Measurements from ENCODE around the gene DMTF1.
"Not testable (repeated sequence)": the region's sequence is repeated elsewhere in the genome, so short reads cannot be mapped to it uniquely, and the experiment has no call there.

The DMTF1 gene

DNA sequence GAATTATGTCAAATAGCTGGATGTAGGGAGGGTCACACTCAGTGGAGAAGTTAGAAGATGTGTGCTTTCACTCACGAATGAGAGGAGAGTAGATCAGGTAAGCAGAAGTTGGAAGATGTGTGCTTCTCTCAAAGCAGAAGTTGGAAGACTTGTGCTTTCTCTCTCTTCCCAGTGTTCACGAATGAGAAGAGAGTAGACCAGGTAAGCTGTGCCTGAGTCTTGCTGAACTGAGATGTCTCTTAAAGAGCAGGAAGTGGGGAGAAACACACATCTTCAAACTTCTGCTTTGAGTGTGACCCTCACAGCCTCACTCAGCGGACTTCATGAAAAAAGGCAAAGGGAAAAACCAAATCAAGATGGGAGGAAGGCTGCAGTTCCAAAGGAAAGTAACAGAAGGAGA is 74.2 kb downstream of the DMTF1 start:
- DNase-seq: no peak

DNA sequence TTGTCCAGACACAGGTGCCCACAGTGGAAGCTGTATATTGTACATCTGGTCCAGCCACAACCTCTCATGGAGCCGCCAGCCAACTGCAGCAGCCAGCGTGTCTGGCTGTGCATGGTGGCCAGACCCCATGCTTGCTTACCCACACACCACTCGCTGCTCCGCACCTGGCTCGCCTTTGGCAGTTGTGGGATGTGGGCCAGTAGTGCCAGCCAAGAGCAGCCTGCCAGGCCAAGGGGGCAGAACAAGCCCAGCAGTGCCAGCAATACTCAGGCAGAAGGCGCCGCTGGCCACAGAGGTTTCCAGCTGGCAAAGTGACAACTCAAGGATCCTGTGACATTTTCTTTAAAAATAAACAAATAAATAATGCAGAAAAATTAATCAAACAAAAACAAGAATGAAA is 79.0 kb downstream of the DMTF1 start:
- peak; percentile 53 for DNase-seq

DNA sequence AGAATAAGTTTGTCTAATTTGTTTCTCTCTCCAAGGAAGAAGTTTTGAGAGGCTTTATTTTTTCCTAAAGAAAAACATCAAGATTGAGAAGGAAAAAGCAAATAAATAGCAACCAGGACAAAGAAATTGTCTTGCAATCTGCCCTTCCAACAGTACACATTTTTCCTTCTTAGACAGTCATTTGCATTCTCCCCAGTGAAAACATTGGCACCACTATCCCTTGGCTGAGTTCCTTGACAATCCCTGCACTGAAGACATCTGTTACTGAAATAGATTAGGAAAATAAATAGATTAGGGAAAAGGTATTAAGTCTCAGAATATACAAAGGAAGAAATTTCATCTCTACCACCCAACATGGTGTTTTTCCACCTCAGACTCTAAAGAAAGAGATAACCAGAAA is 79.5 kb downstream of the DMTF1 start:
- no peak for DNase-seq

- DNase-seq: no peak
Measured at GRCh38 chr7:87234949-87235348, 82.7 kb downstream of the DMTF1 start.

GRCh38 chr7:87238464-87239051 is 86.3 kb downstream of the DMTF1 start:
- DNase-seq: not testable (repeated sequence)

- not testable (repeated sequence) for DNase-seq
Measured at GRCh38 chr7:87245671-87246070, 93.4 kb downstream of the DMTF1 start.

All from NCI-H69 (cell line).